ENCODE results near the gene TM9SF4.

GRCh38 chr20:32068174-32068573 is 41.3 kb upstream of the TM9SF4 start:
- TF ChIP-seq CTCF (IDR thresholded peaks at IDR 0.05 in 4 of 5, conservative IDR thresholded peaks at IDR 0.05 in 1 of 5): no peak
- no peak for TF ChIP-seq POLR2A (IDR thresholded peaks at IDR 0.05)
